Adipocyte (in vitro differentiated cells): Measurements from ENCODE around the gene SH3RF1.

ENCODE experiments used
- DNase-seq: peaks from one replicate; pipeline ENCODE4 v3.0.0-alpha.2; 2015; ENCODE audit warnings: low read depth
- H3K27me3 ChIP-seq: replicated peaks from 2 replicates; pipeline ENCODE4 v1.7.0; 2013; ENCODE audit warnings: mild to moderate bottlenecking, low read length, moderate library complexity; ENCODE audit not compliant: control insufficient read depth, insufficient read depth
- H3K36me3 ChIP-seq: 2 replicates; pipeline ENCODE4 v1.7.0; 2013; ENCODE audit warnings: low read length, mild to moderate bottlenecking, moderate library complexity; ENCODE audit not compliant: control insufficient read depth, insufficient read depth, severe bottlenecking
- H3K4me1 ChIP-seq: 2 replicates; pipeline ENCODE4 v1.7.0; 2013; ENCODE audit warnings: mild to moderate bottlenecking, low read length, moderate library complexity; ENCODE audit not compliant: control insufficient read depth, insufficient read depth
- H3K4me3 ChIP-seq: 2 replicates; pipeline ENCODE4 v1.7.0; 2013; ENCODE audit warnings: mild to moderate bottlenecking, low read length, moderate library complexity
- H3K9ac ChIP-seq: 2 replicates; pipeline ENCODE4 v1.7.0; 2013; ENCODE audit warnings: mild to moderate bottlenecking, low read length, moderate library complexity
- H3K9me3 ChIP-seq: 2 replicates; pipeline ENCODE4 v1.7.0; 2013; ENCODE audit warnings: mild to moderate bottlenecking, low read length, moderate library complexity; ENCODE audit not compliant: control insufficient read depth

Gene SH3RF1

GRCh38 chr4:169249214-169249973, 21.4 kb downstream of the SH3RF1 start:
- peaks cover 41% of the 10 kb centered on the region for H3K4me1 ChIP-seq
- H3K27me3 ChIP-seq, result no peaks in the 10 kb centered on the region

GRCh38 chr4:169248645-169249044, 22.1 kb downstream of the SH3RF1 start:
- Histone ChIP-seq H3K27me3 (no peaks in the 10 kb centered on the region), H3K36me3 (no peaks in the 10 kb centered on the region), H3K4me1 (peaks cover 41% of the 10 kb centered on the region), H3K9me3 (no peaks in the 10 kb centered on the region), H3K4me3 (no peak overlapping the region), H3K9ac (no peak overlapping the region)
- no peak for DNase-seq

More at GRCh38 chr4:169249214-169249973, 21.4 kb downstream of the SH3RF1 start:
- DNase-seq, result peak; percentile 46
- Histone ChIP-seq H3K4me3 (no peak overlapping the region), H3K36me3 (no peaks in the 10 kb centered on the region), H3K9ac (no peak overlapping the region), H3K9me3 (no peaks in the 10 kb centered on the region)

- H3K9me3 ChIP-seq, result no peaks in the 10 kb centered on the region
- DNase-seq, result no peak
- H3K27me3 ChIP-seq, result no peaks in the 10 kb centered on the region
- no peak overlapping the region for H3K9ac ChIP-seq
- H3K4me3 ChIP-seq, result no peak overlapping the region
- peaks cover 33% of the 10 kb centered on the region for H3K4me1 ChIP-seq
- no peaks in the 10 kb centered on the region for H3K36me3 ChIP-seq
Measured at GRCh38 chr4:169246957-169247396, 23.8 kb downstream of the SH3RF1 start.

DNA sequence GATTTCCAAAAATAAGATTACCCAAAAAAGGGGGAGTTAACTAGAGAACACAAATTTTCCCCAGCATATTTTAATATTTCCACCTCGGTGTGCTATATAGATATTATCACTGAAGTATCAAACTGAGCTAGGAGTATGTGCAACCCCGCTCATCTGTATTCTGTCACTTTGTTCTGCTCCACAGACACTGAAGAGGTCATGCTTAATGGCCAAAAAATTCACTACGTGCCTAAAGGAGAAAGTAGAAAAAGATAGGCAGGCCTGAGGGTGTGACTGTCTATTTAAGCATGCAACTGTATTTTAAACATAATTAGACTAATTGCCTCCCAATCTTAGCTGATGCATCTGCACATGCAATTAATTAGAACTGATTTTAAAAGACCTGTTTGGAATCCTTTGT, 24.5 kb downstream of the SH3RF1 start:
- Histone ChIP-seq H3K27me3 (no peaks in the 10 kb centered on the region), H3K4me3 (no peak overlapping the region), H3K9me3 (no peaks in the 10 kb centered on the region), H3K9ac (no peak overlapping the region), H3K36me3 (no peaks in the 10 kb centered on the region), H3K4me1 (peaks cover 26% of the 10 kb centered on the region)
- DNase-seq, result no peak

GRCh38 chr4:169245061-169245460, 25.7 kb downstream of the SH3RF1 start:
- Histone ChIP-seq H3K4me1 (peaks cover 19% of the 10 kb centered on the region), H3K36me3 (no peaks in the 10 kb centered on the region), H3K9me3 (no peaks in the 10 kb centered on the region), H3K9ac (no peak overlapping the region), H3K27me3 (no peaks in the 10 kb centered on the region), H3K4me3 (no peak overlapping the region)
- no peak for DNase-seq

GRCh38 chr4:169243825-169244609, 26.7 kb downstream of the SH3RF1 start:
- H3K4me1 ChIP-seq, result peaks cover 22% of the 10 kb centered on the region
- H3K9me3 ChIP-seq, result no peaks in the 10 kb centered on the region
- H3K36me3 ChIP-seq, result no peaks in the 10 kb centered on the region
- H3K9ac ChIP-seq, result no peak overlapping the region
- no peak overlapping the region for H3K4me3 ChIP-seq
- H3K27me3 ChIP-seq, result no peaks in the 10 kb centered on the region
- peak; percentile 92 for DNase-seq

GRCh38 chr4:169241464-169241863, 29.3 kb downstream of the SH3RF1 start:
- peaks cover 45% of the 10 kb centered on the region for H3K4me1 ChIP-seq
- H3K36me3 ChIP-seq, result no peaks in the 10 kb centered on the region
- no peak overlapping the region for H3K9ac ChIP-seq
- H3K27me3 ChIP-seq, result no peaks in the 10 kb centered on the region
- H3K4me3 ChIP-seq, result no peak overlapping the region
- no peaks in the 10 kb centered on the region for H3K9me3 ChIP-seq
- DNase-seq, result peak; percentile 51

DNA sequence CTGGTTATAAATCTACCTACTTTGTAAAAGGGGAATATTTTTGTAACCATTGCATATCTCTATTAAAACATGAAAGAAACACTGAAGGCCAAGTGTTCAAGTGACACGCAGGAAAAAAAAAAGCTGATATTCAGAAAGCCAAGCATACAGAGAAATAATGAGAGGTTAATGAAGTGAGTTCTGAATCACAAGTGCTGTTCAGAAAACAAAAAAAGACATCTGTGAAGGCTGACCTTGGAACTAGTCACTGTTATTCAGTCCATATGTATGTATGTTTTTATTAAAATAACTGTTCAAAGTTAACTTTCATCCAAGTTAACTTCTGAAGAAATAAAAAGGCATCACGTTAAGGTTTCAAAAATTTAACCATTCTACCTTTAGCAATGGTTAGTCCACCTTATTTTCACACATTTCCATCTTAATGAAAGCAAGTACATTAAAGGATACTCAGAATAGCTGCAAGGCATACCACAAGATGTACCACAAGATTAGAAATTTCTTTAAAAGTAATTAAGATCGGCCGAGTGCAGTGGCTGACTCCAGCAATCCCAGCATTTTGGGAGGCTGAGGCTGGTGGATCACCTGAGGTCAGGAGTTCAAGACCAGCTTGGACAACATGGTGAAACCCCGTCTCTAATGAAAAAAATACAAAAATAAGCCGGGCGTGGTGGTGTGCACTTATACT, 31.4 kb downstream of the SH3RF1 start:
- Histone ChIP-seq H3K9me3 (no peaks in the 10 kb centered on the region), H3K4me1 (peaks cover 44% of the 10 kb centered on the region), H3K4me3 (no peak overlapping the region), H3K27me3 (no peaks in the 10 kb centered on the region), H3K36me3 (no peaks in the 10 kb centered on the region), H3K9ac (no peak overlapping the region)
- peak; percentile 25 for DNase-seq

- peak; percentile 85 for DNase-seq
- Histone ChIP-seq H3K9me3 (no peaks in the 10 kb centered on the region), H3K27me3 (no peaks in the 10 kb centered on the region), H3K36me3 (no peaks in the 10 kb centered on the region), H3K4me1 (peaks cover 34% of the 10 kb centered on the region), H3K4me3 (no peak overlapping the region), H3K9ac (no peak overlapping the region)
Measured at GRCh38 chr4:169238445-169238844, 32.3 kb downstream of the SH3RF1 start.

- H3K9ac ChIP-seq, result no peak overlapping the region
- peaks cover 28% of the 10 kb centered on the region for H3K4me1 ChIP-seq
- no peaks in the 10 kb centered on the region for H3K27me3 ChIP-seq
- no peak for DNase-seq
- H3K9me3 ChIP-seq, result no peaks in the 10 kb centered on the region
- no peaks in the 10 kb centered on the region for H3K36me3 ChIP-seq
- no peak overlapping the region for H3K4me3 ChIP-seq
Measured at GRCh38 chr4:169236873-169237626, 33.7 kb downstream of the SH3RF1 start.
